GM12878 (cell line): Measurements from ENCODE around the gene NLN. TPM values are rescaled to one million over a fixed set of nuclear protein-coding genes. Genes with fewer than 3 reads are reported as not detected.

Experiments
- ATAC-seq: fragments of 200-7000 bp; cut with Tn5 transposase; 3 replicates; pipeline ENCODE4 v1.9.1; 2020; ENCODE audit warnings: mild to moderate bottlenecking, moderate library complexity
- BruUV-seq: library from RNA; stranded (reverse); fragments of 400-500 nt; replicated peaks from 2 replicates; lab custom pipeline; 2021; lab: Mats Ljungman, UMichigan
- CTCF ChIA-PET: fragments of 300-600 bp; sonication (Branson Sonifier 250); formaldehyde crosslinking; extraction: SDS; loops from one replicate; lab custom pipeline; 2021; ENCODE audit warnings: inconsistent platforms; lab: Yijun Ruan, JAX
- POLR2A ChIA-PET: fragments of 350-600 bp; formaldehyde crosslinking; extraction: SDS; loops from one replicate; lab custom pipeline; 2021; ENCODE audit warnings: inconsistent platforms; lab: Charles Lee
- RAD21 ChIA-PET: fragments of 300-600 bp; sonication (Branson Sonifier 250); formaldehyde crosslinking; loops from one replicate; lab custom pipeline; 2023; ENCODE audit warnings: antibody characterized with exemption; ENCODE audit not compliant: unreplicated experiment; lab: Charles Lee
- SMC1A ChIA-PET: fragments of 300-600 bp; sonication (Branson Sonifier 250); formaldehyde crosslinking; loops from one replicate; lab custom pipeline; 2023; ENCODE audit not compliant: unreplicated experiment, uncharacterized antibody; lab: Charles Lee
- DNase-seq: peaks from one replicate; pipeline ENCODE4 v3.0.0-alpha.2; 2011; ENCODE audit warnings: low read depth, low spot score
- FAIRE-seq: peaks from 3 replicates; lab custom pipeline; 2011; peaks lifted over from hg19 to GRCh38; lab: Jason Lieb, UNC
- H2AFZ ChIP-seq: 2 replicates; pipeline ENCODE4 v1.6.0; 2011; ENCODE audit warnings: low read depth, low read length, control low read depth; ENCODE audit not compliant: control insufficient read depth
- H3K27ac ChIP-seq: 2 replicates; pipeline ENCODE4 v1.5.1; 2011; ENCODE audit warnings: control low read depth; ENCODE audit not compliant: control insufficient read depth, insufficient read depth
- H3K27me3 ChIP-seq, 2 experiments: replicated peaks in 1 of 2; 2 replicates each; pipeline versions ENCODE4 v1.6.0 to v1.6.1; 2011; ENCODE audit warnings: low read length in 1 of 2; ENCODE audit not compliant: control insufficient read depth in 2 of 2, insufficient read depth in 2 of 2
- H3K36me3 ChIP-seq, 2 experiments: 2 replicates each; pipeline ENCODE4 v1.5.1; 2011; ENCODE audit warnings: low read length in 1 of 2; ENCODE audit not compliant: control insufficient read depth in 2 of 2, insufficient read depth in 2 of 2
- H3K4me1 ChIP-seq: 2 replicates; pipeline ENCODE4 v1.6.1; 2011; ENCODE audit warnings: mild to moderate bottlenecking, low read length, moderate library complexity, mixed read lengths; ENCODE audit not compliant: control insufficient read depth, insufficient read depth
- H3K4me2 ChIP-seq: 2 replicates; pipeline ENCODE4 v1.6.0; 2011; ENCODE audit warnings: control low read depth; ENCODE audit not compliant: control insufficient read depth, insufficient read depth
- H3K4me3 ChIP-seq: fragments of 200-600 bp; sonication (generic); 2 replicates; pipeline ENCODE4 v1.5.1; 2016
- H3K79me2 ChIP-seq: 2 replicates; pipeline ENCODE4 v1.6.0; 2011; ENCODE audit warnings: low read length; ENCODE audit not compliant: control insufficient read depth, insufficient read depth
- H3K9ac ChIP-seq: 2 replicates; pipeline ENCODE4 v1.8.0; 2011; ENCODE audit warnings: low read length, control low read depth, mixed read lengths; ENCODE audit not compliant: control insufficient read depth, insufficient read depth
- H3K9me3 ChIP-seq: replicated peaks from 3 replicates; pipeline ENCODE4 v1.5.1; 2011; ENCODE audit warnings: mild to moderate bottlenecking, low read length; ENCODE audit not compliant: control insufficient read depth, insufficient read depth
- H4K20me1 ChIP-seq: 2 replicates; pipeline ENCODE4 v1.6.0; 2011; ENCODE audit not compliant: control insufficient read depth, insufficient read depth
- CEBPB ChIP-seq, 2 experiments: fragments of 150-350 bp in 1 of 2; IDR thresholded peaks; 2 replicates each; pipeline ENCODE4 v1.6.1; 2012 to 2014; ENCODE audit warnings: low read depth in 2 of 2, low read length in 2 of 2, borderline replicate concordance in 1 of 2, inconsistent platforms in 1 of 2
- CHD2 ChIP-seq: IDR thresholded peaks from 2 replicates; pipeline ENCODE4 v1.6.1; 2011; ENCODE audit warnings: low read depth, low read length, improper control_type of control experiment, borderline replicate concordance
- FOXK2 ChIP-seq: fragments of 450-650 bp; IDR thresholded peaks from 2 replicates; pipeline ENCODE4 v1.6.1; 2017; ENCODE audit warnings: mild to moderate bottlenecking, moderate library complexity
- IRF4 ChIP-seq: IDR thresholded peaks from 2 replicates; pipeline ENCODE4 v1.6.1; 2011; ENCODE audit warnings: low read depth, low read length
- NFYB ChIP-seq: IDR thresholded peaks from 2 replicates; pipeline ENCODE4 v1.6.1; 2011; ENCODE audit warnings: low read depth, mild to moderate bottlenecking, low read length, improper control_type of control experiment, moderate library complexity; ENCODE audit not compliant: insufficient read depth
- PAX8 ChIP-seq: fragments of 450-650 bp; IDR thresholded peaks from 2 replicates; pipeline ENCODE4 v1.6.1; 2017; ENCODE audit warnings: mild to moderate bottlenecking, moderate library complexity
- POLR2AphosphoS5 ChIP-seq: IDR thresholded peaks from 2 replicates; pipeline ENCODE4 v1.6.1; 2011; ENCODE audit warnings: mild to moderate bottlenecking, low read length, inconsistent platforms
- RAD51 ChIP-seq: fragments of 450-650 bp; IDR thresholded peaks from 2 replicates; pipeline ENCODE4 v1.6.1; 2016; ENCODE audit warnings: moderate library complexity, mild to moderate bottlenecking, inconsistent platforms
- RUNX3 ChIP-seq: IDR thresholded peaks from 2 replicates; pipeline ENCODE4 v1.6.1; 2012; ENCODE audit warnings: low read length, inconsistent platforms
- SIX5 ChIP-seq: IDR thresholded peaks from 2 replicates; pipeline ENCODE4 v1.6.1; 2011; ENCODE audit warnings: mild to moderate bottlenecking, low read depth, low read length, moderate library complexity; ENCODE audit not compliant: severe bottlenecking
- SMARCA5 ChIP-seq: fragments of 450-650 bp; IDR thresholded peaks from 2 replicates; pipeline ENCODE4 v1.6.1; 2017; ENCODE audit warnings: mild to moderate bottlenecking
- SUPT20H ChIP-seq: IDR thresholded peaks from 2 replicates; pipeline ENCODE4 v1.6.1; 2011; ENCODE audit warnings: low read depth, mild to moderate bottlenecking, low read length, moderate library complexity, borderline replicate concordance; ENCODE audit not compliant: control insufficient read depth
- SUZ12 ChIP-seq: fragments of 200-600 bp; sonication (generic); IDR thresholded peaks from one replicate; pipeline ENCODE4 v1.6.1; 2018; ENCODE audit warnings: antibody characterized with exemption, mild to moderate bottlenecking; ENCODE audit not compliant: unreplicated experiment
- WGBS: methylation state at CpG from one replicate; pipeline ENCODE4 v1.1.6; 2016; ENCODE audit warnings: low lambda C conversion rate; ENCODE audit not compliant: insufficient replicate concordance, insufficient coverage; ENCODE audit errors: missing lambda C conversion rate; 5-methylcytosine and 5-hydroxymethylcytosine counted together
- in situ Hi-C: fragments of 300-500 bp; cut with MboI; formaldehyde crosslinking; loops from 9 replicates; pipeline ENCODE4 v1.14.3; 2018; ENCODE audit warnings: mixed read lengths
- intact Hi-C: fragments of 100-400 bp; cut with micrococcal nuclease; formaldehyde crosslinking; loops from one replicate; pipeline ENCODE4 v1.14.2; 2022; ENCODE audit not compliant: unreplicated experiment
- polyA plus RNA-seq, 11 experiments: library from polyadenylated mRNA; depleted of rRNA in 4 of 11; unstranded in 6 of 11; stranded (reverse) in 5 of 11; fragments of >200 nt; fragmentation: Nextera tagmentation in 4 of 11; fragmentation: Illumina TruSeq in 1 of 11; extraction: Ambion mirVana in 4 of 11; extraction: Trizol in 1 of 11; gene quantifications; 1 replicate in 1 of 11; 2 replicates in 10 of 11; pipeline versions ENCODE4 v1.2.1 to v1.2.3, GENCODE V29; 2011 to 2016; ENCODE audit warnings: inconsistent platforms in 2 of 11, missing spikeins in 2 of 11, low read depth in 1 of 11
- total RNA-seq, 4 experiments: library from RNA; depleted of rRNA in 3 of 4; stranded (reverse); fragments of >200 nt in 3 of 4; fragmentation: Illumina TruSeq in 1 of 4; extraction: Trizol in 1 of 4; gene quantifications; 2 replicates each; pipeline versions ENCODE4 v1.2.1 to v1.2.3, GENCODE V29; 2013 to 2021
- TF ChIP-seq, protein P1 (sequence below): fragments of 450-650 bp; IDR thresholded peaks from 2 replicates; pipeline ENCODE4 v1.6.1; 2017; ENCODE audit warnings: mild to moderate bottlenecking, moderate library complexity
- TF ChIP-seq, protein P2 (sequence below): fragments of 450-650 bp; conservative IDR thresholded peaks from 2 replicates; pipeline ENCODE4 v1.6.1; 2017; ENCODE audit warnings: mild to moderate bottlenecking, moderate library complexity
- TF ChIP-seq, protein P3 (sequence below): IDR thresholded peaks from 2 replicates; pipeline ENCODE4 v1.6.1; 2011; ENCODE audit warnings: mild to moderate bottlenecking, low read depth, low read length, moderate library complexity; ENCODE audit not compliant: insufficient replicate concordance

The NLN gene
- total and polyA plus RNA-seq, 10 of the 15 experiments (the other 5 are each of a cell fraction or from before 2014, with no cell fraction given): 6.8 to 56.9 (median 33.3) TPM

DNA sequence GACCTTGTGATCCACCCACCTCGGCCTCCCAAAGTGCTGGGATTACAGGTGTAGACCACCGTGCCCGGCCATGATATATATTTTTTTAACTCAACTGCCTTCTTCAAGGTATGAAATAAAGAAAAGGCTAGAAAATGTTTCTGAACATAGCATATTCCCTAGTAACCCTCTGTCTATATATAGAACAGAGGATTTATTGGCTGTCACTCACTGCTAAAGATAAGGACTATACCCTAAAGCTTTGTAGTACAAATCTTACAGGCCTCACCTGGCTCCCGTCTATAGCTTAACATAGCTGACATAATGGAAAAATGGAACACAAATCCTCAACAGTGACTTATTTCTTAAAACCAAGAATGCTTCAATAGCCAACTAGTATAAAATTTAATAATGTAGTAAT is 14.3 kb upstream of the NLN start (continued):
- TF ChIP-seq SUZ12: no peak
- no peak for TF ChIP-seq RAD51
- TF ChIP-seq CHD2: no peak
- TF ChIP-seq SUPT20H: no peak
- no peak for TF ChIP-seq FOXK2
- TF ChIP-seq IRF4: no peak
- no peak for TF ChIP-seq NFYB
- no peak for TF ChIP-seq POLR2AphosphoS5
- no peak for TF ChIP-seq CEBPB (IDR thresholded peaks at IDR 0.05; ENCODE audit: borderline replicate concordance in 1 of 2, low read depth in 2 of 2, low read length in 2 of 2)

DNA sequence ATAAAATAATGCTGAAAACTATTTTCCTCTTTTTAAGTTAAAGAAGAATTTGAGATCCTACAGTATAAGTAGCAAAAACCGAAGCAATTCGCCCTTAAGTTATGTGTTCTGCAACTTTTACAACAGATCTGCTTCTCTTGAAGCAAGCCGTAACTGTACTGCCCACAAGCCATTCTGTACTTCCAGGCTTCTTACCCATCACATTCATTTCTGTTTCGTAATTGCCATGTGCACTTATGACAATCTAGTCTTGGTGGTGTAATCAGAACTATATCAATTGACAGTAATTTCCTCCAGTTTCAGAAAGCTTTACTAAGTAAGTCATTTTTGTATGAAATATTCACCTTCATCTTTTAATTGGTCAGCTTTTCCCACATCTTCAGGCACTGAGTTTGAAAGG is 13.9 kb upstream of the NLN start:
- Histone ChIP-seq H3K79me2 (no peaks in the 10 kb centered on the region), H3K4me1 (no peaks in the 10 kb centered on the region), H4K20me1 (no peaks in the 10 kb centered on the region), H3K27ac (no peak overlapping the region), H2AFZ (no peak overlapping the region), H3K27me3 (no peaks in the 10 kb centered on the region), H3K36me3 (peaks cover 0 to 5% of the 10 kb centered on the region in 2 experiments; a peak in 1 of 4 replicates), H3K4me3 (no peak overlapping the region), H3K9ac (no peak overlapping the region), H3K4me2 (no peak overlapping the region), H3K9me3 (no peaks in the 10 kb centered on the region)
- TF ChIP-seq, protein P1, sequence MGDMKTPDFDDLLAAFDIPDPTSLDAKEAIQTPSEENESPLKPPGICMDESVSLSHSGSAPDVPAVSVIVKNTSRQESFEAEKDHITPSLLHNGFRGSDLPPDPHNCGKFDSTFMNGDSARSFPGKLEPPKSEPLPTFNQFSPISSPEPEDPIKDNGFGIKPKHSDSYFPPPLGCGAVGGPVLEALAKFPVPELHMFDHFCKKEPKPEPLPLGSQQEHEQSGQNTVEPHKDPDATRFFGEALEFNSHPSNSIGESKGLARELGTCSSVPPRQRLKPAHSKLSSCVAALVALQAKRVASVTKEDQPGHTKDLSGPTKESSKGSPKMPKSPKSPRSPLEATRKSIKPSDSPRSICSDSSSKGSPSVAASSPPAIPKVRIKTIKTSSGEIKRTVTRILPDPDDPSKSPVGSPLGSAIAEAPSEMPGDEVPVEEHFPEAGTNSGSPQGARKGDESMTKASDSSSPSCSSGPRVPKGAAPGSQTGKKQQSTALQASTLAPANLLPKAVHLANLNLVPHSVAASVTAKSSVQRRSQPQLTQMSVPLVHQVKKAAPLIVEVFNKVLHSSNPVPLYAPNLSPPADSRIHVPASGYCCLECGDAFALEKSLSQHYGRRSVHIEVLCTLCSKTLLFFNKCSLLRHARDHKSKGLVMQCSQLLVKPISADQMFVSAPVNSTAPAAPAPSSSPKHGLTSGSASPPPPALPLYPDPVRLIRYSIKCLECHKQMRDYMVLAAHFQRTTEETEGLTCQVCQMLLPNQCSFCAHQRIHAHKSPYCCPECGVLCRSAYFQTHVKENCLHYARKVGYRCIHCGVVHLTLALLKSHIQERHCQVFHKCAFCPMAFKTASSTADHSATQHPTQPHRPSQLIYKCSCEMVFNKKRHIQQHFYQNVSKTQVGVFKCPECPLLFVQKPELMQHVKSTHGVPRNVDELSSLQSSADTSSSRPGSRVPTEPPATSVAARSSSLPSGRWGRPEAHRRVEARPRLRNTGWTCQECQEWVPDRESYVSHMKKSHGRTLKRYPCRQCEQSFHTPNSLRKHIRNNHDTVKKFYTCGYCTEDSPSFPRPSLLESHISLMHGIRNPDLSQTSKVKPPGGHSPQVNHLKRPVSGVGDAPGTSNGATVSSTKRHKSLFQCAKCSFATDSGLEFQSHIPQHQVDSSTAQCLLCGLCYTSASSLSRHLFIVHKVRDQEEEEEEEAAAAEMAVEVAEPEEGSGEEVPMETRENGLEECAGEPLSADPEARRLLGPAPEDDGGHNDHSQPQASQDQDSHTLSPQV: no peak
- TF ChIP-seq RUNX3 (no peak), SIX5 (no peak), PAX8 (no peak), SMARCA5 (no peak)
- TF ChIP-seq, protein P2, sequence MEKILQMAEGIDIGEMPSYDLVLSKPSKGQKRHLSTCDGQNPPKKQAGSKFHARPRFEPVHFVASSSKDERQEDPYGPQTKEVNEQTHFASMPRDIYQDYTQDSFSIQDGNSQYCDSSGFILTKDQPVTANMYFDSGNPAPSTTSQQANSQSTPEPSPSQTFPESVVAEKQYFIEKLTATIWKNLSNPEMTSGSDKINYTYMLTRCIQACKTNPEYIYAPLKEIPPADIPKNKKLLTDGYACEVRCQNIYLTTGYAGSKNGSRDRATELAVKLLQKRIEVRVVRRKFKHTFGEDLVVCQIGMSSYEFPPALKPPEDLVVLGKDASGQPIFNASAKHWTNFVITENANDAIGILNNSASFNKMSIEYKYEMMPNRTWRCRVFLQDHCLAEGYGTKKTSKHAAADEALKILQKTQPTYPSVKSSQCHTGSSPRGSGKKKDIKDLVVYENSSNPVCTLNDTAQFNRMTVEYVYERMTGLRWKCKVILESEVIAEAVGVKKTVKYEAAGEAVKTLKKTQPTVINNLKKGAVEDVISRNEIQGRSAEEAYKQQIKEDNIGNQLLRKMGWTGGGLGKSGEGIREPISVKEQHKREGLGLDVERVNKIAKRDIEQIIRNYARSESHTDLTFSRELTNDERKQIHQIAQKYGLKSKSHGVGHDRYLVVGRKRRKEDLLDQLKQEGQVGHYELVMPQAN: no peak
- TF ChIP-seq, protein P3, sequence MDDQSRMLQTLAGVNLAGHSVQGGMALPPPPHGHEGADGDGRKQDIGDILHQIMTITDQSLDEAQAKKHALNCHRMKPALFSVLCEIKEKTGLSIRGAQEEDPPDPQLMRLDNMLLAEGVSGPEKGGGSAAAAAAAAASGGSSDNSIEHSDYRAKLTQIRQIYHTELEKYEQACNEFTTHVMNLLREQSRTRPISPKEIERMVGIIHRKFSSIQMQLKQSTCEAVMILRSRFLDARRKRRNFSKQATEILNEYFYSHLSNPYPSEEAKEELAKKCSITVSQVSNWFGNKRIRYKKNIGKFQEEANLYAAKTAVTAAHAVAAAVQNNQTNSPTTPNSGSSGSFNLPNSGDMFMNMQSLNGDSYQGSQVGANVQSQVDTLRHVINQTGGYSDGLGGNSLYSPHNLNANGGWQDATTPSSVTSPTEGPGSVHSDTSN: no peak
- intact Hi-C loops: no loop called here
- CTCF ChIA-PET: interaction anchor here (0.5 to 1.3 kb wide), 5 partner anchors 9 to 460 kb away, joined by 3 to 4 read pairs (median 3); no protein-coding TSS in a partner anchor
- FAIRE-seq (no peak), DNase-seq (no peak), ATAC-seq (no peak)
- BruUV-seq: no TSS peak
- POLR2A ChIA-PET: no interaction called here
- 97% methylated on average over 4 of the region's 4 CpGs for WGBS
- in situ Hi-C loops: no loop called here
- SMC1A ChIA-PET: interaction anchor here (1.5 kb wide), 1 partner anchor 10 kb away, joined by 4 read pairs; no protein-coding TSS in a partner anchor
- RAD21 ChIA-PET: no interaction called here
